ENCODE results near the gene NSD2.

- TF ChIP-seq CTCF (IDR thresholded peaks at IDR 0.05; ENCODE audit: poor library complexity, severe bottlenecking) (no peak), EZH2 (IDR thresholded peaks at IDR 0.05; ENCODE audit: borderline replicate concordance, insufficient read depth, low read length, poor library complexity, severe bottlenecking) (no peak), POLR2AphosphoS5 (IDR thresholded peaks at IDR 0.05) (no peak), MXI1 (conservative IDR thresholded peaks at IDR 0.05; ENCODE audit: poor library complexity, severe bottlenecking) (no peak)
Measured at GRCh38 chr4:1834047-1834775, 37.0 kb upstream of the NSD2 start.
